Glomerular visceral epithelial cell (primary cell): ENCODE results near the gene P3H2.
A peak's percentile ranks its signal among the peaks of the same experiment; 100 is the strongest.
"Not testable (repeated sequence)": the region's sequence is repeated elsewhere in the genome, so short reads cannot be mapped to it uniquely, and the experiment has no call there.

Experiments
- DNase-seq: peaks from one replicate; pipeline ENCODE4 v3.0.0-alpha.2; 2016; ENCODE audit errors: extremely low spot score

The P3H2 gene

DNA sequence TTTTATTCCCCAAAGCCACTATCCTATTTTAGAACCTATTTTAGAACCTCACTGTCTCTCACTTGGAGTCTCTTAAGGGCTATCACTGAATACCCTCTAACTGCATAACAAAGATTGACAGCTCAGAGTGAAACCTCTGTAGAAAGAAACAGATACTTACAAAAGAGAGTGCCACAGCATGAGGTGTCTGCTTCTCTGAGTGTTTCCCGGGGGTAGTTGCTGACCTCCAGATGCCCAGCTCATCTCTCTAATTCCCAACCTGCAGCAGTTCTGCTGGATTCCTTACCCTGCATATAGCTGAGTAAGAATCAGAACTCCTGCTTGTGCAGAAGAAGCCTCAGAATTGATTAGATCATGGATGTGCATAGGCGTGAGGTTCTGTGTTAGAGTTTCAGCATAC is 34.5 kb downstream of the P3H2 start:
- DNase-seq: no peak

DNA sequence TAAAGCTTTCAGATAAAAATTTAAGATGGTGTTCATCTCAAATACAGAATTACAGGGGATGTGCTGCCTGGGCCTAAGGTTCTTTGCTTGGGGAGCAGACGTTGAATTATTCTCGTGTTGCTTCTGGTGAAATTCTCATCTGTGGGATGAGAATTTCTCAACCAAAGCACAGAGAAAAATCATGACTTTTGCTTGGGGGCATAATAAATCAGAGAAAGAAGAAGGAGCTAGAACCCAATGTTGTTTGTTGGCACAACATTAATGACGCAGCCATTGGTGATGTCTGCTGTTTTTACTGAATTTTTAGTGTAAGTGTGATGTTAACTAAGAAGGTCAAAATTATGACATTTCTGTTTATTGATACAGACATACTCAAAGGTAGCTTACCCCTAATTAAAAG is 35.7 kb downstream of the P3H2 start:
- DNase-seq: no peak

DNA sequence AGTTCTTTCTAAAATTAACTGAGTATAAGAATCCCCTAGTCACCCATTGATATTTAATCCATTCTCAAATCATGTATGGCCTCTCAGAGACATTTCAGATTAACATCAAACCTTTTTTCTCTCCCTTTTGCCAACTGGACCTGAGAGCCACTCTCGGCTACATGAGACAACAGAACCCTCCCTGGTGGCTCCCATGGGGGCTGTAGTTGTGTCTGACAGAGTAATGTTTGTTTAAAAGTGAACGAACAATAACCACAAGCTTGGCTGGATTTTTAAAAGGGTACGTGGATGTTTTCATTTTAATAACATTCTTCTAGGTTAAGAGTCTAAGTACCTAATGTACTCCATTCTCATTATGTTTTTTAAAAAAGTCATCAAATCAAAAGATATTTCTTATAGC is 37.1 kb downstream of the P3H2 start:
- DNase-seq: no peak

DNA sequence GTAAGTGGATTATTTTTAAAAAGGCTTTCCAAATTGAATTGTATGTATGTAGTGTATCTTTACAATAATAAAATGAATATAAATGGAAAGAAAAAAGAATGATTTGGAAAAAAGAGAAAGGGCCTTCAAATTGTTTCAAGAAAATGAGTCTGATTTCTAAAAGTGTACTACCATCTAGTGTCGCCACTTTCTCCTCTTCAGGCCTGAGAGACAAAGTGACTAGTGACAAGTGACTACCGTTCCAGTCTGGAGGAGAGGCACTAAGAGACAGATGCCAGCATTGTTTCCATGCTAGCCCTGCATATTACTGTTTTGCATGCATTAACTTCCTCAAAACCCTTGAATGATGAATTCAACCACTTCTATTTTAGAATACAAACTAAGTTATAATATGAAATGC is 39.3 kb downstream of the P3H2 start:
- no peak for DNase-seq

DNA sequence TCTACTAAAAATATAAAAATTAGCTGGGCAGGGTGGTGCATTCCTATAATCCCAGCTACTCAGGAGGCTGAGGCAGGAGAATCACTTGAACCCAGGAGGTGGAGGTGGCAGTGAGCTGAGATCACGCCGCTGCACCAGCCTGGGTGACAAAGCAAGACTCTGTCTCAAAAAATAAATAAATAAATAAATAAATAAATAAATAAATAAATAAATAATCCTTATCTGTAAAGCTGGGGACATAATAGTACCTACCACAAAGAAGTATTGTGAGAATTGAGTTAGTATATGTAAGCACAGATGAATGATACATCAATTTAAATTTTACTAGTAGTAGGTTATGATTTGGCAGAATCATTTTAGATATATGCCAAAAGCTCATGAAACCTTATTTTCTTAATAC is 41.5 kb downstream of the P3H2 start:
- not testable (repeated sequence) for DNase-seq

DNA sequence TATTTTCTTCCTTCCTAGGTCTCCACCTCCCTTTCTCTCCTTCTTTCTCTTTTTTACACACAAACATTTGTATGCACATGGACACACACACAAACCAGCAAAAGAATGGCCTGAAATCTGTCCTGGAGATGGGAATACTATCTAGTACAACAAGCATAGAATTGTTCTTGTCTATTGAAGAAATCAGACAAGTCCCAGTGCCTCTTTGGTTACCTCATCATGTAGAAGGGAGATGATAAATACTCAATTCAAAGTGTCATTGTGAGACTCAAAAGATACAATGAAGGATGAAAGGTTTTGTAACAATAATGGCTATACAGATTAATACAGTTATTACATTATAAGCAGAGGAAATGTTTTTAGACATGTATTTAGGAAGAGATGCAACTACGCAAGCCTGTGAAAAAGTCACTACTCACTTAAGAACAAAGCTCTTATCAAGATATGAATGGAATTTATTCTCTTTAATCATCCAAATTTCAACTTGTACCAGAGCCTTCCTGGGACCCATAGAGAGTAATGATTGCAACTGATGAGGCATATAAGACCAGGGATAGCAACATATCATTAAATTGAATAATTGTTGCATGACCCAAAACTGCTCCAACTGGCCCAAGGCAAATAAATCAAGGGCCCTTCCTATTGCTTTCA is 43.2 kb downstream of the P3H2 start:
- no peak for DNase-seq

DNA sequence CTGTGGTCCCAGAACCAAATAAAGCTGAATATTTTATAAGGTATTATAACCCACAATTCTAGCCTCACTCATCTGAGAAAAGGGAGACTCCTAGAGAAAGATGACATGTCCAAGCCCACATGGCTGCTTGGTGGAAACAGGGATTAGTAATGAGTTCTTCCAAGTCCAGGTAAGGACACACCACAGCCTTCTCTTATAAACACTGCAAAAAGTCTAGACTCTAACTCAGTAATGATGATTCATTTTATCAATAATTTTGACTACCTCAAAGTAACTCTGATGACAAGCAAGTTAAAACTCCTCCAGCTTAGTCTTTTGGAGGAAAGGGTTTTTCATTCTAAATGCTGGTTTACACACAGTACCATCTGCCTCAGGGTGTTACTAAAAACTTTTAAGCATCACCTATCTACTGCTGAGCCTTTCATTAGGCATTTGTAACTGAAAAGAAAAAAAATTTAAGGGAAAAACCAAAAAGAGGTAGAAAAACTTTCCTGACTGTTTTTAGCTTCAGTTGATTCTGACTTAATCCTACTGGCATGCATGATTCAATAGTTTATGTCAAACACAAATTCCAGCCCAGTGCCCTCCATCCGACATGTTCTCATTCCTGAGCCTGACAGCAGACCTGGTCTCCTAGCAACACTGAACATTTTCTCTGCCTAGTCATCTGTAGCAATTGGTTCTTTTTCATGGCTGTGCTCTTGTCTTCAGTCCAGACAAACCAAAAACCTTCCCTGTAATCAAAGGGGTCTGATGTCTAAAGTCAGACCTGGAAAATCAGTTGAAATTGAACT is 43.9 kb downstream of the P3H2 start:
- peak; percentile 95 for DNase-seq

DNA sequence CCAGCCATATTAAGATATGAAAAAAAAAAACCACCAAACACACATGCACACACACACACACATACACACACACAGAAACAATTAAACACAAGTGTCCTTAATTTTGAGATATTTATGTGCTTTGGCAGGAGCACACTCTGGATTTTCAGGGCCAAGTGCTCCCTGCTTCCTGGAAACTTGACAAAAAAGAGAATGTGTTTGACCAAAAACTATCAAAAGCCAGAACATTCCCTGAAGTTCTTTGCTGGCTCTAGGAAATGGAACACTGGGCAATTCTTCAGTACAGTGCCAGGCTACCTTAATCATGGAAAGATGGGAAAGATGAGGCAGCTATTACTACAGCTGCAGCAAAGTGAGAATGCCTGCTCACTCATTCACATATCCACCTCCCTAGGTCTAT is 44.6 kb downstream of the P3H2 start:
- DNase-seq: no peak

DNA sequence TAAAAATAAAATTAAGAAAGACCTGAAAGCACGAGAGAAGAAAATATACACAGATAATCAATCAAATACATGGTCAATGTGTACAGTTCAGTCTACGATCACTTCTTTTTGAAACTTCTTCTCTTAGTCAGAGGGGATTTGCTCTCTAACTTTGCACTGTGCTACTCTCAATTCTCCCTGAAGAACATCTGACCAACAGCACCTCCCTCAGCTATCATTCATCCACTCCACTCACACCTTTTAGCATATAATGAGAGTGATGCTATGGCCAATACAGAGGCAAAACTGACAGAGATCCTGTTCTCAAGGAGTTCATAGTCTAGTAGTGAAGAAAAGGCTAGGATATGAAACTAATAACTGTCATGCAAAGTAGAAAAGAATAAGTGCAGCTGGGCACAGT is 45.9 kb downstream of the P3H2 start:
- DNase-seq: no peak

DNA sequence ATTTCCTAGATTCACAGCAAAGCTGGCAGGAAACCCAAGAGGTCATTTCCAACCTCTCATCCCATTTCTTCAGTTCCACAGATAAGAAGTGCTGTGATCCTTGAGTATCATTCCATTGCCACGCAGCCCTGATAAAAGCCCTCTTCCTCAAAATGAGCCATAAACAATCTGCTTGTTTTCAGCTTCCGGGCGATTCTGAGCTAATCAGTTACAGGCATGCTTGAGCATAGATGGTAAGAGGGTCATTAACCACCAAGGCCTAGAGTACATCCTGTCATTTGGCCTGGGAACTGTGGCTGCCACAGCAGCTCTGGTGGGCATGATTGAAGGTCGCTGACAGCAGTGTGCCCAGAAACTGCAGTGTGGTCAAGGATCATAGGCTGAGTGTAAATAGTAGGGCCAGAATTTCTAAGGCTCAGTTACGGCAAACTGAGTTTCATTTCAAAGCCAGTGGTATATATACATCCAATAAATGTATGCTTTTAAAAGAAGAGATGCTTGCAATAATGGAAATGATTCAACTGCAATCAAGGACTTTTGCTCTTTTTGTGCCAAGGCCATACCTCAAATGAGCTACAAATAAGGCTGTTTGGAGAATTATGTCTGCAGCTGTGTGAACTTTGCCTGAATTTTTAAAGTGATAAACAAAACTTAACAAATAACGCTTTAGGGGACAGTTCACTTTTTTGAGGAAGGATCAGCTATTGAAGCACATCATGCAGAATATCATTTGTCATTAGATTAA is 47.3 kb downstream of the P3H2 start:
- DNase-seq: peak; percentile 93

DNA sequence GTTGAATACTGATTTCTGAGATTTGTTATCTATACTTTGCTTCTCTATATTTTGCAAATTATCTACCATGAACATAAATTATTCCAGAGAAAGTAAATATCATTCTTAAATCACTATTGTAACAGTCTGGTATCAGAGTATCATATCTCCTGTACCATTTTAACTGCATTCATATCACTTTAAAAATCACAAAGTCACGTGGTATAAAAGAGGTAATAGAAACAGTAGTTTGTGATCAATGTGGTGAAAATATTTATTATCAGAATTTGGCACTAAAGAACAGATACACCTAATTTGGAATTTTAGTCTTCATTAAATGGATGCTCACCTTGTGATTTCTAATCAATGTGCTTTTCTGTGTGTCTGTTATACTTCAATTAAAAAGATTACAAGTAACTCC is 47.8 kb downstream of the P3H2 start:
- DNase-seq: no peak

DNA sequence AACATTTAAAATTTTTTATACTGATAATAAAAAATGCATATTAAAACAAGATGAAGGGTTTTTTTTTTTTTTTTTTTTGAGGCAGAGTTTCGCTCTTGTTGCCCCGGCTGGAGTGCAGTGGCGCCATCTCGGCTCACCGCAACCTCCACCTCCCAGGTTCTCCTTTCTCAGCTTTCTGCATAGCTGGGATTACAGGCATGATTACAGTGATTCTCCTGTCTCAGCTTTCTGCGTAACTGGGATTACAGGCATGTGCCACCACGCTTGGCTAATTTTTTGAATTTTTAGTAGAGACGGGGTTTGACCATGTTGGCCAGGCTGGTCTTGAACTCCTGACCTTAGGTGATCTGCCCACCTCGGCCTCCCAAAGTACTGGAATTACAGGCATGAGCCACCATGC is 48.8 kb downstream of the P3H2 start:
- DNase-seq: peak; percentile 89

DNA sequence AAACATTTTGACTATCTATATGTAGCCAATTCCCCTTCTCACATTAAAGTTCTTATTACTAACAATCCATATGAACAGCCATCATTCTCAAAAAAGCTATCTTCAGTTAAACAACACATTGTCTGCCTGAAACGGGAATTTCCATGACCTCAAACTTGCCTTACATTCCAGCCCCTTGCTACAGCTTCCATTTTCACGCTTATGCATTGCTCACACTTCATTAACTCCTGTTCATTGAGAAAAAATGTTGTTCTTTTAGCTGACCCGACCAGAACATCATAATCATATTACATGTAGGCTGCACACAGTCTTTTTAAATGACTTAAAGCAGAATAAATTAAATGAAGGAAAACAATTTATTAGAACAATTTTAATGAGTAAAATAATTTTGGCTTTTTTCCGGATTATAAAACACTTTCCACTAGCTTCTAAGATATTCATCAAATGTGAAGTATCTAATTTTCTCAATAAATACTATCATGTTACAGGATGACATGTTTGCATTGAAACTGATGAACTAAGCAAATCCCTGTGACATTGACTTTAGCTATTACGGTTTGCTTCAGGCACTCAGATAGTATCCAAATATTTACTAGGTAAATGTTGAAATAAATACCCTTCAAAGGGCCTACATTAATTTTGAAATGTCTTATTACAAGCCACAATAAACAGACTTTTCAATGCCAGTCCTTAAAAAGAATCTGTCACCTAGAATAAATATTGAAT is 49.9 kb downstream of the P3H2 start:
- DNase-seq: peak; percentile 86

DNA sequence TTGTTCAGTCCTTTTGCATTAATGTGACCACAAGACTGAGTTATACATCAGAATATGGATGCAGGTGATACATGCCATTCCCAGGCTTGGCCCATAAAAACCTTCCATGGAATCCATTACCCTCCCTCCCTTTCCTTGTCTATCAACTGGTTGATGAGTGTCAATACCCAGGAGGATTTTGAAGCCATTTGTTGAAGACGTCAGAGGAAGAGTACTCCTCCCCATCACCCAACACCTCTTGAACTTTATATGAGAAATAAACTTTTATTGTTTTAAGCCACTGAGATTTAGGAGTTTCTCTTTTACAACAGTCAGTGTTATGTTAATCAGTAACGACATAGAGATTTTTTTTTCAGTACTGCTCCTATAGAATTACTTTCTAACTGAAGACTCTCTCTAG is 55.5 kb downstream of the P3H2 start:
- no peak for DNase-seq

DNA sequence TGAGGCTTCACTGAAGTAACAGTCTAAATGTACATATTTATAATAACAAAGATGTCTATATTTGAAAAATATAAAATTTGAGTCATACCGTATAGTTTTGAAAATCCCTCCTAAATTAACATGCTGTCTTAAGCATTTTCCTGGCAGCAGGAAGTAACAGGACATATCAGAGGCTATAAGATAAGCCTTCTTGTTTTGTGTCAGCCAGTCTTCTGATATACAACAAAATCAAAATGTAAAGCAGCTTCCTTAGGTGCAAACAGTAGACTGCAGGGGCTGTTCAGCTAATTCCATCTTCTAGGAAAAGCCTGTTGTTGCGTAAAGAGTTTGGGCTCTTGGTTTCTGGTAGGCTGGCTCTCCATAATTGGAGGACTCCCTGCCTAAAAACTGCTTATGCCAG is 56.0 kb downstream of the P3H2 start:
- DNase-seq: no peak

DNA sequence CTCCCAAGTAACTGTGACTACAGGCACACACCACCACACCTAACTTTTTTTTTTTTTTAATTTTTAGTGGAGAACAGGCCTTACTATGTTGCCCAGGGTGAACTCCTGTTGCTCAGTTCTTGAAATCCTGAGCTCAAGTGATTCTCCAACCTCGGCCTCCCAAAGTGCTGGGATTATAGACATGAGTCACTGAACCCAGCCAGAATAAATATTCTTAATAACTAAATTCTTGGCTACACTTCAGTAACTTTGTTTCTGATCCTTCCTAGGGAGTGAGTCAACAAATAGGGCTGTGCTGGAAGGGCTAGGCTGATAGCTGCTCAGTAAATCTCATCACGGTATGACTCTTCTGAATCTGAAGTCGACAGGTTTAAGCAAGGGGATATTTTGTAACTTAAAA is 56.6 kb downstream of the P3H2 start:
- DNase-seq: peak; percentile 89

DNA sequence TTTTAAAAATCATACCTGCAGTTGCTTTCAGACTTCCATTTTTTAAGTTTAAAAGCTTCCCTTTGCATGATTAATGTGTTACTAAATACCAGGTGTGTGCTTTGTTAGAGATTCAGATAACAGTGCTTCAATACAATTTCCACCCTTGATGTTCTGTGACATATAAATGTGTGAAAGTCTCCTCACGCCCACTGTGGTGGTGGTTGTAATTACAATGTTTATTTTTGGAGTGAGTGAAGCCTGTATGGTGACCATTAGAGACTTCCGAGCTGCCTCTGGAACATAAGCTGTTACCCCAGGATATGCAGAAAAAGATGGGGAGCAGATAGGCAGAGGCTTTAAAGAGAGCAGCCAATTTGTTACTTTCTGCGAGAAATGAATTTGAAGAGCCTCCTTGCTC is 57.2 kb downstream of the P3H2 start:
- DNase-seq: no peak

DNA sequence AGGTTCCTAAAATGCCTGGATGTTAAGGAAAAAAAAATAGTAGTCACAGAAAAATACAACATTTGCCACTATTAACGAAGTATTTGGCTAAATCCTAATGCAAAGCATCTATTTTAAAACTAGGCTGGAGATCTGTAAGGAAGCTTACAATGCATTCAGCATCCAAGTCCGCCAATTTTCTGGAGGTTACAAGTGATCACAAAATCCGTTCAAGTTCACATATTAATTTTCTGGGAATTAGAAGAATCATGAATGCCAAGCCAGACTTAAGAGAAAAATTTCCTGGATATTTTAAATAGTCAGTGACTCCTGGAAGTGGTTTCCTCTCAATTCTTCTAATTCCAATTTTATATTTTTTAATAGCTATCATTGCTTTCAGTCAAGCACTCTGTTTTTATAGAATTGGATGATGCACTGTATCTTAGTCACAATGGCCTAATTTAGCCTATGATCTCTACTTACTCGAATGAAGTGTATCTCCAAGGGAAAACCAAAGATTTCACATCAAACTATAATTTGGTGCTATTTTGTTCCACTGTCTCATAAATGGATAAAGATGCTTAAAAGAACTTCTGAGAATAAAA is 60.4 kb downstream of the P3H2 start:
- DNase-seq: no peak

DNA sequence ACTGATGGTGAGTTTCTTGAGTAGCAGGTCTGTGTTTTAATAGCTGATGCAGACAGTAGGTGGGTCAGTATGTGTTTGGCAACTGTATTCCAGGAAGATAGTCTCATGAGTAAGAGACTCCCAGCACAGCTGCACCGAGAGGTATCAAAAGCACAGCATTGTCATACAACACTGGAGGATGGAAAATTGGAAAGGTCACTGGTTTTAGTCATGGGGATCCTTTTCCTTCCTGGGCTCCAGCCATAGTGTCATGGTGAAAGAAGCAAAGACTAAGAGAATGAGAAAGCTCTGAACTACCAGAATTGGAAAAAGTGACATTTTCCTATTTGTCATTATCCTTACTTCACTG is 61.5 kb downstream of the P3H2 start:
- DNase-seq: no peak

DNA sequence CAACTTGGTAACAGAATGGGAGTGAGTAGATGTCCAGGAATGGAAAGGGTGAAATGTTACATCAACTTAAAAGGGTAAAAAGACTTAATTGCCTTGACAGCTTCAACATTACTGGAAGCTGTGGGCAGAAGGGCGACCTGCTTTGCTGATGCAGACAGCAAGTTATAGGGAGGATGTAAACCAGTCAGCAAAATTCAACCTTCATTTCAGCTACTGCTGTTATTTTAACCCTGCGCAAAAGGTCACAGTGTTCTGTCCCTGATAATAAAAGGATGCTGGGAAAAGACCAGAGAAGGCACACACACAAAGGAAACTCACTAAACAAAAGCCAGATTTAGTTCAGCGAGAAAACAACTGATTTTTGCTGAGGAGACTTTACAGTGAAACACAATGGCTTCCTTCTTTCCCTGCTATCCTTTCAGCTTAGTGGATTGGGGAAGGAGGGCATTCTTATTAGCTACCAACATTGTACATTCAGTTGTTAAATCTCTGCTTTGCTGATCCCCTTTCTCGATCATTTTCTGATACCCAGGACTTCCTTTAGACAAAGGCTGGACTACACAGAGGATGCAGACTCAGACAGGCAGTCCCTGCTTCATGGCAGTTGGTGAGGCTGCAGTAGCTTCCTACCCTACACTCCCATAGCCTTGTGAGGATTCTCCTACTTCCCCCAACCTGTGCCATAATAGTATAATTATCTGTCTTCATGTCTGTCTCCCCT is 62.0 kb downstream of the P3H2 start:
- DNase-seq: no peak

DNA sequence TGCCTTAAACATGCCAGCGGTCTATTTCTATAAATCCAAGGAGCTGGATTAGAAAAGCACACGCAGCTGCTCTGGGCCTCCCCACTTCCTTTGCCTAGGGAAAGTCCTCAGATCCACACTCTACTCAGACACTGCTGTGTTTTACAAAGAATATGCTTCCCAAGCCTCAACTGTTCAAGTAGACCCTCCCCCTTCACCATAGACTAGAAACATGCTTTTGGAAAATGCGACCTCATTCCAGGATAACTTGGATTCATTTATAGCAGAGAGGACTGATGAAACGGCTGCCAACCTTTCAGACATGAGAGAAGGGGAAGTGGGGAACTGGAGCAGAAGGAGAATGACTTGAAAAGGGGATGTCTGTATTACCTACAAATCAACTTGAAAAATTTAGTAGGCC is 64.0 kb downstream of the P3H2 start:
- no peak for DNase-seq
